Measurements from ENCODE around the gene RIOX2. TPM values are rescaled to one million over a fixed set of nuclear protein-coding genes. Genes with fewer than 3 reads are reported as not detected.
"Not testable (repeated sequence)": the region's sequence is repeated elsewhere in the genome, so short reads cannot be mapped to it uniquely, and the experiment has no call there.

RIOX2 gene
- 59.9 and 63.2 TPM in 2 replicates for total RNA-seq

DNA sequence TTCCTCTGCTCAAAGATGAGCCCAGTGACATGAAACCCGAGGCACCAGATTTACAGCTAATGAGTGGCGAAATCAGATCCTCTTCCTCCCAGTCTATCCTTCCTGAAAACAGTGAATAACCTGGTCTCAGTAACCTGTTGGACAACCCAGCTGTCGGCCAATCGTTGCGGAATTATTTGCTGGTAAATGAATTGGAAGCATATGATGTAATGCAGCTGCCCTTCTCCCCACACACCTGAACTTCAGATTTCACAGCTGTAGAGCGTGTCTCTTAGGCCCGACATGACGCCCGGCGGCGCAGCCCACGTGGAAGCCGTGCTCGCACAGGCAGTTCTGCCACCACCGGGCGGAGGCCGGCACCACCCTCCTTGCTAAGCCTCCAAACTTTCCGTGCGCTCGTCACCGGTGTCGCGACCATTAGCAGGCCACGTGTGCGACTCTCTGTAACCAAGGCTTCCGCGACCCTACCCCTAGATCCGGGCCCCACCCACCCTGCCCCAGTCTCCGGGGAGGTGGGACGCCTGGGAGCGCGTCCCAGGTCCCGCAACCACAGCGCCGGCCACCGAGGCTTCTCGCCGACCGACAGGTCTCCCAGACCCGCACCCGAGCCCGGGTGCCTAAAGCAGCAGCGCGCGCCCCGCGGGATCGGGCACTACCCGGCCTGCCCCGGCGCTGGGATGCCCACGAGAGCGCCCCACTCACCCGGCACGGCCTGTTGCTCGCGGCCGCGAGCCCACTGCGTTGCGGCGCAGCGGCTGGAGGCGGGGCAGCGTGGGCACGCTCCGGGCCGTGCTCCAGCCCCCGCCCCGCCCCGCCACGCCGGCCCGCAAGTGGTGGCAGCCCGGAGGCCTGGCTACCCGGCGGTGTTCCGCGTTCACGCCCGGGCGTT is at the start of gene RIOX2:
RIOX2 (minus strand) TSS at position 753 of the 889 bp plus-strand sequence. CDS start 4,838 bp downstream, outside the sequence.
- Mint-ChIP-seq H3K27me3 (ENCODE audit: low read depth) (no peaks in the 10 kb centered on the region), H3K27ac (peak within 1 kb of the TSS; percentile 89), H3K36me3 (ENCODE audit: low read depth) (peaks cover 26% of the 10 kb centered on the region), H3K4me3 (ENCODE audit: low read depth) (peak within 1 kb of the TSS; percentile 86), H3K4me1 (ENCODE audit: low read depth) (peaks cover 68% of the 10 kb centered on the region), H3K9me3 (no peaks in the 10 kb centered on the region)
- intact Hi-C loops (cut with micrococcal nuclease): loop anchor here (1.0 to 5.0 kb wide), 5 partner anchors 9 to 150 kb away; partner anchors contain the start of genes CRYBG3 and GABRR3
- peak; percentile 75 for DNase-seq (ENCODE audit: low spot score)

DNA sequence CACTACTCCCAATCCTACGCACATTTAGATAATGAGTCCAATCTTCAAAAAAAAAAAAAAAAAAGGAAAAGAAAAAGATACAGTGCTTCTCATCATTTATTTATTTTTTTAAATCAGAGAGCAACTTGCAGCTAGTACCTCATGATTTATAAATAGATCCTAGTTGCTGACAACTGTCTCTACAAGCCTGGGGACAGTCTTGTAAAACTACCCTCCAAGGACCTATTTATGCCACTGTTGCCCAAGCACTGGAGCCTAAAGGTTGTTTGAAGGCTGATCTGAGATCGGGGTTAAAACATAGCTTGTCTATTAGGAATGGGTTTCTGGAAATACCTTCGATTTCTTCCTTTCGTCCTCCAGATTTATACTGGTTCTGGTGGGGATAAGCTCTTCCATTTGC is 48.2 kb upstream of the RIOX2 start:
- H3K4me3 Mint-ChIP-seq (ENCODE audit: low read depth): no peak overlapping the region
- H3K27me3 Mint-ChIP-seq (ENCODE audit: low read depth): no peaks in the 10 kb centered on the region
- no peak overlapping the region for H3K27ac Mint-ChIP-seq
- no peaks in the 10 kb centered on the region for H3K36me3 Mint-ChIP-seq (ENCODE audit: low read depth)
- H3K4me1 Mint-ChIP-seq (ENCODE audit: low read depth): peaks cover 13% of the 10 kb centered on the region
- intact Hi-C loops (cut with micrococcal nuclease): no loop called here
- H3K9me3 Mint-ChIP-seq: no peaks in the 10 kb centered on the region
- no peak for DNase-seq (ENCODE audit: low spot score)

DNA sequence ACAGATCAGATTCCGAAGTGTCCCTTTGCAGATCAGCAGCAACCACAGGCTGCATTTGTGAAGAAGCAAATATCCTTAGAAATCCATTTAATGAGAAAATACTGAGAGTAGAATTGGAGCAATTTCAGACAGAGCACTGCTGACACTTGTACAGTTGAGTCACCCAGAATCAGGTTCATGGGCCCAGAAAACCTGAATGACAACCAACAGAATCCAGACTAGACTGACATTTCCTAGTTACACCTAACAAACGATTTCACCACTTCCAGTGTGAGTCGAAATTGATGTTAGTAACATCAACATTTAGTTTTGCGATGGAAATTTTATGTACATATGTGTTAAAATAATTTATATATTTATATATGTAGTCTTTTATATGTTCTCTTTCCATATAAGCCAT is 46.1 kb upstream of the RIOX2 start:
- H3K27ac Mint-ChIP-seq: no peak overlapping the region
- no peak overlapping the region for H3K4me3 Mint-ChIP-seq (ENCODE audit: low read depth)
- intact Hi-C loops (cut with micrococcal nuclease): no loop called here
- DNase-seq (ENCODE audit: low spot score): no peak
- peaks cover 11% of the 10 kb centered on the region for H3K4me1 Mint-ChIP-seq (ENCODE audit: low read depth)
- no peaks in the 10 kb centered on the region for H3K36me3 Mint-ChIP-seq (ENCODE audit: low read depth)
- H3K9me3 Mint-ChIP-seq: no peaks in the 10 kb centered on the region
- H3K27me3 Mint-ChIP-seq (ENCODE audit: low read depth): peaks cover 2% of the 10 kb centered on the region

DNA sequence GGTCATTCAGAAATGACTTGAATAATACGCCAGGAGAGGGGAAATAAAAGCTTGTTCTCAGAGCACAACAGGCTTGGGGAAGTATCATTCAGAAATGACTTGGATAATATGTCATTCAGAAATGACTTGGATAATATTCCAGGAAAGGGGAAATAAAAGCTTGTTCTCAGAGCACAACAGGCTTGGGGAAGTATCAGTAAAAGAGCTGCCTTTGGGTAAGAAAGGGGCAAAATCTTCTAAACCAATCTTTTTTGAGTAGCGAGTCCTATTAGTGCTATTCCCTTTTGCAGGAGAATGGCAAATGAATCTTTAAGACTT is 42.0 kb upstream of the RIOX2 start:
- H3K4me3 Mint-ChIP-seq (ENCODE audit: low read depth): no peak overlapping the region
- peaks cover 5% of the 10 kb centered on the region for H3K36me3 Mint-ChIP-seq (ENCODE audit: low read depth)
- H3K27me3 Mint-ChIP-seq (ENCODE audit: low read depth): peaks cover 2% of the 10 kb centered on the region
- intact Hi-C loops (cut with micrococcal nuclease): no loop called here
- H3K9me3 Mint-ChIP-seq: peaks cover 6% of the 10 kb centered on the region
- peaks cover 7% of the 10 kb centered on the region for H3K4me1 Mint-ChIP-seq (ENCODE audit: low read depth)
- H3K27ac Mint-ChIP-seq: no peak overlapping the region
- DNase-seq (ENCODE audit: low spot score): no peak

DNA sequence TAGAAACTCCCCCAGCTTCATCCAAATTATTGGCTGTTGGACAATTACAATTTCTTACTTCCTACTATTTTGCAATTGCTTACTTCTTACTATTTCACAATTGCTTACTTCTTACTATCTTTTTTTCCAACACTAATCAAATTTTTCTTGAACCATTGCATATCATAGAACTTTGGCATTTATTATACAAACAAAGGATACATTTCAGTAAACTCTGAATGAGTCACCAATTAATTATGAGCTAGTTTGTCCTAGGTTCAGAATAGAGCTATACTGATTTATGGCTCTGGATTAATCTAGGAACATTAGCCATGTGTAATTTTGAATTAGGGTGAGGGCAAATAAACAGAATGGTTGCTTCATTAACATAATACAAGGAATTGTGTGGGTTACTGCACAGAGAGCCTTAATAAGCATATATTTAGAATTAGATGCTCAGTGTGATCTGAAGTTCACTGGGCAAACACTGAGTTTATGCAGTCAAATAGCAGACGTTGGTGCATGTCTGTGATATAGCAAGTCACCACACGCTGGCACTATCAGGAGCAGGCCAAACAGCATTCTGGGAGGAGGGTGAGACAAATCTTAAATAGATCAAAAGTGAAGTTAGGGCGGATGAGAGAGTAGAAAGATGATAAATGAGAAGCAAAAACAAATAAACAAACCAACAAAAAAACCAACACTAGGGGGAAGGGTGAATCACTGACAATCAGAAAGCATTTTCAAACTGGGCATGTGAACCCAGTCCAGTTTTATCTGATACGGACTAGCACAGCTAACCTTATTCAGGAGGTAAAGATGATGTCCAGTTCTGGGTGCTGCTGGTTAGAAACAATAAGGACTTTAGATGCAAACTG is 41.4 kb upstream of the RIOX2 start:
- Mint-ChIP-seq H3K4me3 (ENCODE audit: low read depth) (no peak overlapping the region), H3K4me1 (ENCODE audit: low read depth) (peaks cover 13% of the 10 kb centered on the region), H3K36me3 (ENCODE audit: low read depth) (peaks cover 5% of the 10 kb centered on the region), H3K27ac (no peak overlapping the region), H3K27me3 (ENCODE audit: low read depth) (peaks cover 2% of the 10 kb centered on the region), H3K9me3 (peaks cover 6% of the 10 kb centered on the region)
- intact Hi-C loops (cut with micrococcal nuclease): no loop called here
- no peak for DNase-seq (ENCODE audit: low spot score)

DNA sequence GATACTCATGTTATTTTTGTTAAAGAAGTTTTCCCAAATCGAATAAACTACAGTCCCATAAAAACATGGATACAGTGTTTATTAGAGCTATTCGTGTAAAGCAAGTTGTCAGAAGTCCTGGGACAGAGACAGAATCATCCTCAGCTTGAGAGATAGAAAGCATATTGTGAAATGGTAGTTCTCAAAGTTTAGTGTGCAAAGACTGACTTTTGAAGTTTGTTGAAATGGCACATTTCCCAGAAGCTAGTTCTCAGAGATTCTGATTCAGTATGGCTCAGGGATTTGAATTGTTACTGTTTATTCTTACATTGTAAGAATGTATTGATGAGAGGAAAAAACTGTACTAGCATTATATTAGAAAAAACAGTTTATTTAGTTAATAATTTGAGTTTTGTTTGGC is 40.7 kb upstream of the RIOX2 start:
- H3K4me3 Mint-ChIP-seq (ENCODE audit: low read depth): no peak overlapping the region
- peaks cover 6% of the 10 kb centered on the region for H3K9me3 Mint-ChIP-seq
- DNase-seq (ENCODE audit: low spot score): no peak
- peaks cover 15% of the 10 kb centered on the region for H3K4me1 Mint-ChIP-seq (ENCODE audit: low read depth)
- peaks cover 5% of the 10 kb centered on the region for H3K36me3 Mint-ChIP-seq (ENCODE audit: low read depth)
- intact Hi-C loops (cut with micrococcal nuclease): no loop called here
- peaks cover 2% of the 10 kb centered on the region for H3K27me3 Mint-ChIP-seq (ENCODE audit: low read depth)
- H3K27ac Mint-ChIP-seq: no peak overlapping the region

- DNase-seq (ENCODE audit: low spot score); H3K36me3 Mint-ChIP-seq (ENCODE audit: low read depth); H3K9me3 Mint-ChIP-seq; H3K27me3 Mint-ChIP-seq (ENCODE audit: low read depth); H3K27ac Mint-ChIP-seq; H3K4me3 Mint-ChIP-seq (ENCODE audit: low read depth); intact Hi-C loops (cut with micrococcal nuclease): not testable (repeated sequence)
- H3K4me1 Mint-ChIP-seq (ENCODE audit: low read depth): peaks cover 32% of the 10 kb centered on the region
These were observed 38.7 kb upstream of the RIOX2 start for GRCh38 chr3:98010883-98011449.

DNA sequence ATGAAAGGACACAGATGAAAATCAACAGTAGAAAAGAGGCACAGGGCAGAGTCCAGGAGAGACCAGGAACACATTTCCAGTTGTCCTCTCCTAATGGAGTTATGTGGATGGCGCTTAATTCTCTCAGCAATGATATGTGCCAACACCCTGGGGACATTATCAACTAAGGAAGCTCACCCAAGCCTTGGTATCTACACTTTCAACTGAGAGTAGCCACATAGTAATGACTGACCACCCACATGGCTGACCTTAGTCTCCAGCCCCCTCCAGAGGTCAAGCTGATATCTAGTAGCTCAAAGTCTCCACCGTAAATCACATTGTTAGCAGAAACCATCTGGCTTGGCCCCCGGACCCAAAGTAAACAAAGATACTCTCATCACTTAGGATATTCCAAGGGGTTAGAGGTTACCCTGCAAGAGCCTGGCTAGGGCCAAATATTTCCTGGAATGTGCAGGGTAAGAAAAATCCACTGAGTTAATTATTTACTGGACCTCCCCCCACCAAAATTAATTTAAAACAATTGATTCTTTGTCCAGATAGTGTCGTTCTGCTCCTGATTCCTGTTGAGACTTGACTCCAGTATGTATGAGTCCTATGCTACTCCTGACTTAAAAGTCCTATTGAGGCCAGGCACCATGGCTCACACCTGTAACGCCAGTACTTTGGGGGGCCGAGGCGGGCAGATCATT is 38.1 kb upstream of the RIOX2 start:
- DNase-seq (ENCODE audit: low spot score): no peak
- intact Hi-C loops (cut with micrococcal nuclease): no loop called here
- Mint-ChIP-seq H3K4me1 (ENCODE audit: low read depth) (peaks cover 32% of the 10 kb centered on the region), H3K27me3 (ENCODE audit: low read depth) (peaks cover 2% of the 10 kb centered on the region), H3K36me3 (ENCODE audit: low read depth) (peaks cover 5% of the 10 kb centered on the region), H3K4me3 (ENCODE audit: low read depth) (no peak overlapping the region), H3K9me3 (peaks cover 6% of the 10 kb centered on the region), H3K27ac (peak overlapping the region; percentile 8)

GRCh38 chr3:98008855-98009254 is 36.6 kb upstream of the RIOX2 start:
- H3K4me1 Mint-ChIP-seq (ENCODE audit: low read depth): peaks cover 41% of the 10 kb centered on the region
- intact Hi-C loops (cut with micrococcal nuclease): no loop called here
- H3K27ac Mint-ChIP-seq: no peak overlapping the region
- H3K36me3 Mint-ChIP-seq (ENCODE audit: low read depth): peaks cover 5% of the 10 kb centered on the region
- peaks cover 6% of the 10 kb centered on the region for H3K9me3 Mint-ChIP-seq
- no peaks in the 10 kb centered on the region for H3K27me3 Mint-ChIP-seq (ENCODE audit: low read depth)
- DNase-seq (ENCODE audit: low spot score): no peak
- H3K4me3 Mint-ChIP-seq (ENCODE audit: low read depth): no peak overlapping the region

DNA sequence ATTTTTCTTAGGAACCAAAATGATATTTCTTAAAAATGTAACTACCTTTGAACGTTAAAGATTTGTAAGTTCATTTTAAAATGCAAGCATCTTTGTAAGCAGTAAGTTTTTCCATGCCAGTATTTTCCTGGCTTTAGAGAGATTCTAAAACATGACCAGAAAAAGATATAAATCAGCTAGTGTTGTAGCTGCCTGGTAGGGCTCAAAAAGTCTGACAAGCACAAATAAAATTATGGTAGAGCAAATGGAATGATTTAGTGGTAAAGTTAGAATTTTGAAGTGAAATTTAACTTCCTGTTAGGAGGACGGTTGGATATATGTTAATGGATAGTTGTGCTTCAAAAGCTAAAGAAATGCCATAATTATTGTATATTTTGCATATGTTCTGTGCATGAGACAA is 33.2 kb upstream of the RIOX2 start:
- intact Hi-C loops (cut with micrococcal nuclease): no loop called here
- H3K4me3 Mint-ChIP-seq (ENCODE audit: low read depth): no peak overlapping the region
- H3K27ac Mint-ChIP-seq: no peak overlapping the region
- peaks cover 48% of the 10 kb centered on the region for H3K4me1 Mint-ChIP-seq (ENCODE audit: low read depth)
- H3K27me3 Mint-ChIP-seq (ENCODE audit: low read depth): no peaks in the 10 kb centered on the region
- H3K9me3 Mint-ChIP-seq: no peaks in the 10 kb centered on the region
- no peaks in the 10 kb centered on the region for H3K36me3 Mint-ChIP-seq (ENCODE audit: low read depth)
- DNase-seq (ENCODE audit: low spot score): no peak

GRCh38 chr3:98004721-98005120 is 32.5 kb upstream of the RIOX2 start:
- DNase-seq (ENCODE audit: low spot score): no peak
- Mint-ChIP-seq H3K27ac (no peak overlapping the region), H3K9me3 (no peaks in the 10 kb centered on the region), H3K4me1 (ENCODE audit: low read depth) (peaks cover 48% of the 10 kb centered on the region), H3K27me3 (ENCODE audit: low read depth) (peaks cover under 1% of the 10 kb centered on the region), H3K4me3 (ENCODE audit: low read depth) (no peak overlapping the region), H3K36me3 (ENCODE audit: low read depth) (no peaks in the 10 kb centered on the region)
- intact Hi-C loops (cut with micrococcal nuclease): no loop called here

DNA sequence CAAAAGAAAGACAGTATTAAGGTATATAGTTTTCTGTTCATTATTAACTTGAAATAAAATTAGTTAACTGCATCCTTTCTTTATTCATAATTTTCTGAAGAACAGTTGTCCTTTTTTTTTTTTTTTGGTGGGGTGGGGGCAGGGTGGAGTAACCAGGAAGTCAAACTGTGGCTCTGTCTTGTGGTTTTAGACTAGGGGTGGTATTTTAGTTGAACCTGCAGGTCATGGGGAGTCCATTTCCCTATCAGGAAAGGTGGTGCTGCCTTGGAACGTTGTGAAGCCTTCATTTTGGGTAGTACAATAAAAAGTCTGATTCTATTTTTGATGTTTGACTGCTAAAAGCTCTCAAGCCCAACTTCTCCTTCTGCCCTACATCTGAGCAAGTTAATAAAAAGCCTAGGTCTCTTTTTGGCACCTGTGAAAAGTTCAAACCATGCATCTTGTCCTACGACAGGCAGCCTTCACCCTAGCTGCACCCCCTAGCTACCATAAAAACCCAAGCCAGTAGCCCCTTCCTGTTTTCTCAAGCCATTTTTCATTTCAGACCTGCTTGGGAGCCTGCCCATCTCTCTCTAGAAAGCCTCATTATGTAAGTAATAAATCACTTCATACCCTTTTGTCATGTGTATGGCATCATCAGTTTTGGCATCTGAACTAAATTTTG is 31.2 kb upstream of the RIOX2 start:
- H3K27ac Mint-ChIP-seq: peak overlapping the region; percentile 46
- H3K4me3 Mint-ChIP-seq (ENCODE audit: low read depth): no peak overlapping the region

More for the DNA sequence above, 31.2 kb upstream of the RIOX2 start:
- intact Hi-C loops (cut with micrococcal nuclease): no loop called here
- Mint-ChIP-seq H3K9me3 (no peaks in the 10 kb centered on the region), H3K4me1 (ENCODE audit: low read depth) (peaks cover 39% of the 10 kb centered on the region), H3K27me3 (ENCODE audit: low read depth) (peaks cover 2% of the 10 kb centered on the region), H3K36me3 (ENCODE audit: low read depth) (no peaks in the 10 kb centered on the region)
- no peak for DNase-seq (ENCODE audit: low spot score)

All from activated T-helper 2 cell treated with anti-CD3 and anti-CD28 coated beads, Interferon-gamma antibody, Interleukin-2, Interleukin-4, amounts not matched to agents 10 μg/mL and 5 μg/mL and 100 μg/mL, durations not matched to agents 14 hours and 24 hours and 36 hours (primary cell).